Activated T-cell treated with anti-CD3 and anti-CD28 coated beads for 24 hours (primary cell): ENCODE measurements around the gene CCNT2.
A peak's percentile ranks its signal among the peaks of the same experiment; 100 is the strongest.
"Not testable (repeated sequence)": the region's sequence is repeated elsewhere in the genome, so short reads cannot be mapped to it uniquely, and the experiment has no call there.

Experiments
- DNase-seq: peaks from one replicate; pipeline ENCODE4 v3.0.0-alpha.2; 2020; ENCODE audit warnings: low read depth

The CCNT2 gene

DNA sequence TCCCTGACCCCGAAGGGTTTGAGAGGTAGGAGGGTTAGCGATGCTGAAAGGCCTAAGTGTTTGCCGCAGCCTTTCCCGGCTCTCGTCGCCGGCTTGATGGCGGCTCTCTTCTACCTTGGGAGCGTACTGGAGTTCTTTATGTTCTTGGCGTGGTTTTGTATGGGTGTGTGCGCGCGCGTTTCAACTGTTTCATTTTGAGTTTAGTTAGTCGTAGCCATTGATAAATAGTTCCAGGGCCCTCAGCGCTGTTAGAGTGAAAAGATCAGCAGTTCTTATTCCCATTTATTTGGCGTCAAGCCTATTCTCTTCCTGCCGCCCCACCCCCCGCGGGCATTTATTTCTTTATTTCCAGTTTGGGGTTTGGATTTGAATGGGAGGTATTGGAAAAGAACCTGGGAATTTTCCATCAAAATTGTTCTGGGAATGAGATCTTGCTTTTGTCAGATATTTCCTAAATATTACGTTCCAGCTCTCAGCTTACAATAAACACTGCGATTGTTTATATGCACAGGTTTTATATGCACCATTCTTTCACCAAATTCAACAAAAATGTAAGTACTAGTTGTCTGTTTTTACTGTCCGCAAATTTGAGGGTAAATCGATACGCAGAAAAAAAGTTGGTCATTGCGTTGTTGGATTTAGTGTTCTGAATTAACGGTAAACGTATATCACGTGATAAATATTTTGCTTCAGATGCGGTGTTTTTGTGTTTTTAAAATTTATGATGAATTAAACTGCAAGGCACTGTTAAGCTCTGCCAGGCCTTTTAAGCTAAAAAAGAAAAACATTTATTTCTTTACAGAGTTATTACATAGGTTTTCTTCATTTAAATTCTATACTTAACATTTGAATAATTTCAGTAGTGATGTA lies 954 bp downstream of the CCNT2 start:
- DNase-seq: peak; percentile 32

DNA sequence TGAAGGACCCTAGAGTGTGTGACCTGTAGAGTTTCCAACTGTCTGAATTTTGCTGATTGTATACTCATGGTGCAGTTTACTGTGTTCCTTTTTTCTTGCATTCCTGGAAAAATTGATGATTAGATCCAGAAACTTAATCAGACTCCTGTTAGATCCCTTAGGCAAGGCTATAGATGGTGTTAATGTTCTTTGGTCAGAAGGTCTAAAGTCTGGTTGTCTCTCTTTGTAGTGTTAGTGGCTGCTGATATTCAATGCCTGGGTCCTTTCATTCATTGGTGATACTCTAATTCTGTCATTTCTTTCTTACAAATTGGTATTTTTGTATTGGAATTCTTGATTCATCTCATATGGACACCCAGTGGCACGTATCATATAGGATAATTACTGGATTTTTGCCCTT lies 6.3 kb downstream of the CCNT2 start:
- DNase-seq: no peak

DNA sequence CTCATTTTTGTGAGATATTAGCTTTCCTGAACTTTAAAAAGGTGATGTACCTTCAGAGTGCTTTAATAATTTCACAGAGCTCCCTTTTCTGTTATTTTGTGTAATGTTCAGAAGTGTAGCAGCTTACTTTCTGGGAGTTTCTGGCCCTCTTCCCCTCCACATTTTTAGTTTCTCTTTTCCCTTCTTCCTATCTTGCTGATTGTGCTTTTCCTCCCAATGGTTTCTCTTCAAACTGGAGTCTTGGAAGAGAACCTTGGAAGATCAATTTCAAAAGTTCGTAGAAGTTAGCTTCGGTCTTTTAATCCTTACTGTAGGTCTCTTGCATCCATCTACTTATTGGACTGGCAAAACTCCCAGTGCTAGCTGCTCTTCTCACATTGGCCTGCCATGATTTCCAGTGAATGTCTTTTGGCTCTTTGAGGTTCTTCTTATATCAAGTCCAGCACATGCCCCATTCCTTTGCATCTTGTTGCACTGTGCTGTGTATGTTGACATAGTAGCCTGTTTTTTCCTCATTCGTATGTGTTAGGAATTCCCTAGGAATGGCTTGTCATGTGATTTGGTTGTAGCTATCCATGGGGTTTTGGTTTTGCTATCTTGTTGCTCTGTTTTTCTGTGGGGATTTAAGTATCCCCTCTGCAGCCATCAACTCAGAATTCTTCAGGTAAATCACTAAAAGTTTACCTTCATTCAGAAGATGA lies 7.8 kb downstream of the CCNT2 start:
- DNase-seq: no peak

DNA sequence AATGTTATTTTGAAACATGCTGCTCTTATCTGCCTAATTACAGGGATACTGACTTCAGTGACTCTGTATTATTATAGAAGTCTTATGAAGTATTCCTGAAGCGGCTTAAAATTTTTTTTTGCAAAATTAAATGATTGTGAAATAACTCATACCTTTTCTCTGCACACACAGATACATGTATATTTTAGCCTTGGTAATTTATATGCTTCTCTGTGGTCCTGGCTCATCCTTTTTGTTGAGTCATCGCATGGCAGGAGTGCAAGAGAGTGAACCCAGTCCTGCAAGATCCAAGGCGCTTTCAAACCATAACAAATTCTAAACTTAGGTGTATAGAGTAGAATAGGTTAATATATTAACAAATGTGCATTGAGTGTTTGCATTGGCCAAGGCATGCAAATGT lies 8.6 kb downstream of the CCNT2 start:
- no peak for DNase-seq

DNA sequence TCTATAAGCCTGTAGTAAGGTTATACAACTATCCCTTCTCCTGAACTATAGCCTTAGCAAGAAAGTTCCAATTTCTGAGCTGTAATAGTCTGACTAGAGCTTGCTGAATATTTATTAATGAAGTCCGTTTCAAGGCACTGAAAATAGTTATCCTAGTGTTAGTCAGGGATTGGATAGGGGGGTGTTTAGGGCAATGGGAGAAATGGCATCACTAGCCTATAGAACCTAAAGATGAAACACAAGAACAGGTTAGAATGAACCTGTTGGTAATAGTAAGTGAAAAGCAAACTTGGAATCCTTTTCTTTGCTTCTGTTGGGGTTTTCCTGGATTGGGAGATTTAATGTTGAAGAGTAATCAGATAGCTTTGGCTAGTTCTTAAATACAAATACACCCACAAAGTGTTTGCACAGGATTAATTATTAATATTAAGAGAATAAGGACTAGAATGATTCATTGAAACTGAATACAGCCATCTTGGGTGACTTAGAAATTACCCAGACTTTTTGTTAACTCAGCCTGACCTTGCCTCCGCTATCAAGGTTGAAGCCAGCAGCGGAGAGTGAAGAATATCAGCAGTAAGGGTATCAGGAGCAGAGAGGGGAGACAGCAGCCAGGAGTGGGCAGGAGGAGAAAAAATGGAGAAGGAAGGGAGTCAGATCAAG lies 14.4 kb downstream of the CCNT2 start:
- no peak for DNase-seq

DNA sequence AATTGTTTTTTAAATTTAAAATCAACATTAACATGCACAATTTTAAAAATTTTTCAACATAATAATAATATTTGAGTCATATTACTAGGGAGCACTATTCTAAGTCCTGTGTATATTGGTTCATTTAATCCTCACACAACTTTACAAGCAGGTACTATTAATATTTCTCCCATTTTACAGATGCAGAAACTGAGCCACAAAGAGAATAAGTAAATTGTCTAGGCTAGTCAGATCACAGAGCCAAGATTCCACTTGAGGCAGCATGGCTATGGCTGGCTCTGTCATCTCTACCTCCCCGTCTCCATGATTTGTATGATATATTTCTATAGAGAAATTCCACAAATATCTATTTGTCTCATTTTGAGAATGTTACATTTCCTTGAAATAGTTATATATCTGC lies 15.1 kb downstream of the CCNT2 start:
- no peak for DNase-seq

DNA sequence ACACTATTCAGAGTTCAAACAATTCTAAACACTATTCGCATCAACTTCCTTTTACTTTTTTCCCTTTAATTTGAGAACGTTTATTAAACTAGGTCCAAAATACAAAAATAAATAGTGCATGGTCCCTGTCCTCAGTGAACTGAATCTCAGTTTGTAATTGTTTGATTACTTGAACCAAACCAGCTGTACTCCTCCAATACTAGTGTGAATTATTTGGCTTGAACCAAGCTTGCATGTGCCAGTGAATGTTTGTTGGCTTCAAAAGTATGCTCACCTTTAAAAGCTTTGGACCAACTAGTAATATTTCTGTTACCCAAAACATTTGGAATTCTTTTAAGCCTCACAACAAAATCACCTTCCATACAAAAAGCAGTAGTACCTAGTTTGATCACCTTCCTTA lies 15.5 kb downstream of the CCNT2 start:
- DNase-seq: no peak

DNA sequence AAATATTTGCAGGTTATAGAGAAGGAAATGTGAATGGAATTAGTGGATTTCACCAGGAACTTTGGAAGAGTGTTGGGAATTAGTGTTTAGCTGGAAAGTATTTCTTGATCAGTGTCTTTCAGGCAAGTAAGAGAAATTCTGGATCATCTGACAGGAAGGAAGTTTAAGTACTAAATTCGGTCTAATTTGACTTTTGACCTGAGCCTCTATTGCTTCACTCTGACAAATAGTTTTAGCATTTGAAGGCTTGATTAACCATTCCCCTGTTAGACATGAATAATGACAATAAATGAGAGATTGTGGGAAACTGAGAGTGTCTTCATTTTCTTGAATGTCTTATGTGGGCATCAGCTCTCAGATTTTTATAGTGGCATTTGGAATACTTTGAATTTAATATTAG lies 16.0 kb downstream of the CCNT2 start:
- DNase-seq: no peak

DNA sequence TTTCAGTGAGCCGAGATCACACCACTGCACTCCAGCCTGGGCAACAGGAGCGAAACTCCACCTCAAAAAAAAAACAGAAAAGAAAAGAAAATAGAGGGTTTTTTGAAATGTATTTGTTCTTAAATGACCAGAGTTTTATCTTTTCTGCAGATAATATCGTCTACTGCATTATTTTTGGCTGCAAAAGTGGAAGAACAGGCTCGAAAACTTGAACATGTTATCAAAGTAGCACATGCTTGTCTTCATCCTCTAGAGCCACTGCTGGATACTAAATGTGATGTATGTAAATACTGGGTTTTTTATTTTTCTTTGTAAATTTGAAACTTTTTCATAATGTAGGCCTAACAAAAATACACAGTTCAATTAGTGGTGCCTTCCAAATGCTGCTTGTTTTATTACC lies 18.1 kb downstream of the CCNT2 start:
- no peak for DNase-seq

DNA sequence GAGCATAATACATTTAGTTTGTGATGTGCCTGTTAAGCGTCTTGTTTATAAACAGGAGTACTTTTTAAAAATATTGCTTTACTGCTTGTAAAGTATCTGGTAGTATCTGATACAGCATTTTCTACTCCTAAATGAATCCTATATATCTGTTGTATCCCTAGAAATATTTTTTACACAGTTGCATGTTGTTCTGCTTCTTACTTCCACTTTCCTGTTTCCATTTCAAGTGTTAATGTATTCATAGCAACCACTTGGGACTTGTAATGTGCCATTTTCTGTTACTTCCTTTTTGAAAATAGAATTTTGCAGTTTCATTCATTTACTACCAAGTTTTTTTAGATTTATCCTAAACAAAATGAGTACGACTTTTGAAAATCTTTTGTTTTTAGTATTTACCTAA lies 24.9 kb downstream of the CCNT2 start:
- DNase-seq: no peak

DNA sequence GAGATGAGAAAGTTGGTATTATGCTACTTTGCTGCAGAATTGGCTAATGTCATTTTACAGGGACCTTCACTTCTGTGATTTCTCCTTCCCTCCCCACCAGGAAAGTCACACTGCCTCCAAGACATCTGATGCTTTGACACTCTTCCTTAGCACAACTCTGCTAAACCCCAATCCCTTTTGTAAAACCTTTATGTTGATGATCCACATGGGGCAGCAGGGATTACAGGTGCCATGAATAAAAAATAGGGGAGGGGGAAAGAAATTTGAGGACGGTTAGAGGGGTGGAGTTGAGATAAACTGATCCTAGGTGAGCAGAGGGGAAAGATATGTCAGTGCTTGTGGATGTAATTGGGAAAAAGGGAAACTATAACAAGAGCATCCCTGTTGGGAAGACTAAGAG lies 26.4 kb downstream of the CCNT2 start:
- no peak for DNase-seq

DNA sequence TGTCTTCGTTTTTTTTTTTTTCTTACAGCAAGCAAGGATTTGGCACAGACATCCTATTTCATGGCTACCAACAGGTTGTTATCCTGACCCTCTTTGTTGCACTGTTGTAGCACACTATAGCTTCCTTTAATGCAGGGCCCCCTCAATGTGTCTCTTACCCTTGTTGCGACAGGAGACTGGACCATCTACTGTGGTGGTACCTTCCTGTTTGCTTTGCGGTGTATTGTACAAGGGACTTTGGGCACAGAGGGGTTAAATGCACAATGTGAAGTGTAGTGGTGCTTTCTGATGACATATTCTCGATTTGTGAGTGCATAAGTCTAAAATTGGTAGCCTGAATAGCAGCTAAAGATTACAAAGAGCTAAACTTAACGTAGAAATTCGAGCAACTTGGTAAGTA lies 27.5 kb downstream of the CCNT2 start:
- no peak for DNase-seq

DNA sequence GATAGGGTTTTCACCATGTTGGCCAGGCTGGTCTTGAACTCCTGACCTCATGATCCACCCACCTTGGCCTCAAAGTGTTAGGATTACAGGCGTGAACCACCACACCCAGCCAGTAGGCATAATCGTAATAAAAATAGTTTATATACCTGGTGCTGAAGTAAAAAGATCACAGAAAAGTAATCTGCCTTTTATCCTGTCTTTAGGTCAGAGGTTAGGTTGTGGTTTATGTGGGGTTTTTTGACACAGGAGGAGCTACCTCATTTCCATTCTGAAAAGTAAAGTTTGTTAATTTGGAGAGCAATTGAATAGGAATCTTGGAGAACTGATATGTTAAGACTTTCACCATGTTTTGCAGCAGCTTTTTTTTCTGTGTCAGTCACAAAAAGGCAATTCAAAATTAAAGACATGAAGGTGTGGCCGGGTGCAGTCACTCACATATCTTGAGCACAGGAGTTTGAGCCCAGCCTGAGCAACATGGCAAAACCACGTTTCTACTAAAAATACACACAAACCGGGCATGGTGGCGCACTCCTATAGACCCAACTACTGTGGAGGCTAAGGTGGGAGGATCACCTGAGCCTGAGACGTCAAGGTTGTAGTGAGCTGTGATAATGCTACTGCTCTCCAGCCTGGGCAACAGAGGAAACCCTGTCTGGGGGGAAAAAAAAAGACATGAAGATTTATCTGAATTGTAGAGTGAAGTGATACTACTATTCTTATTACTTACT lies 31.5 kb downstream of the CCNT2 start:
- DNase-seq: no peak

DNA sequence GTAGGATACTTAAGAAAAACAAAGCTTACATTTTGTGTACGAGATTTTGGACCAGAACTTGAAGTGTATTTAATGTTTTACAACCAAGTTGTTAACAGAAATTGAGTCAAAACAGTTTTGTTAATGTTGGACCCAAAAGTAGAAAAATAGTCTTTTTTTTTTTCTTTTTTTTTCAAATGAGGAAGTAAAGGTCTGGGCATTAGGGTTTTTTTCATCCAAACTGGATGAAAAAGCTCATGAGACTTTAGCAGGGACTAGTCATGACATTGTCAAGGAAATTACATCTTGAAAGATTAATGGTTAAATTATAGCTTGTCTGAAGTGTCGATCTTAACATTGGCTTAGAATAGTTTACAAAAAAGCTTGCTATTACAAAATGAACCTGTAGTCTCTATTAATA lies 32.3 kb downstream of the CCNT2 start:
- no peak for DNase-seq

DNA sequence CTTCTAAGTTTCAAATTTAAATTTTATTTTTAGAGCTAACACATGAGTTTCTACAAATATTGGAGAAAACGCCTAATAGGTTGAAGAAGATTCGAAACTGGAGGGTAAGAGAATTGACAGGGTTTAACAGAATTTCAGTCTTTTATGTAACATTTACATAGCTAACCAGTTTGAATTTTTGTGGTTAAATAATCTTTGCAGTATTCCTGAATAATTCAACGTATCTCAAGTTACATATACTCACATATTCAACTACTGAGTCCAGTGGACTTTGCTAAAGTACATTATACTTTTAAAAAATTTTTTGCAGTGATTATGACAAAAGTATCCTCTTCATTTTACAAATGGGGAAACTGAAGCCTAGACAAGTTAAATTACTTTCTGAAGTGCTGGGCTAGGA lies 34.0 kb downstream of the CCNT2 start:
- DNase-seq: no peak

DNA sequence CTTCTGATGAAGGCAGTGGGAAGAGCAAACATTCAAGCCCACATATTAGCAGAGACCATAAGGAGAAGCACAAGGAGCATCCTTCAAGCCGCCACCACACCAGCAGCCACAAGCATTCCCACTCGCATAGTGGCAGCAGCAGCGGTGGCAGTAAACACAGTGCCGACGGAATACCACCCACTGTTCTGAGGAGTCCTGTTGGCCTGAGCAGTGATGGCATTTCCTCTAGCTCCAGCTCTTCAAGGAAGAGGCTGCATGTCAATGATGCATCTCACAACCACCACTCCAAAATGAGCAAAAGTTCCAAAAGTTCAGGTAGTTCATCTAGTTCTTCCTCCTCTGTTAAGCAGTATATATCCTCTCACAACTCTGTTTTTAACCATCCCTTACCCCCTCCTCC lies 35.4 kb downstream of the CCNT2 start:
- no peak for DNase-seq

DNA sequence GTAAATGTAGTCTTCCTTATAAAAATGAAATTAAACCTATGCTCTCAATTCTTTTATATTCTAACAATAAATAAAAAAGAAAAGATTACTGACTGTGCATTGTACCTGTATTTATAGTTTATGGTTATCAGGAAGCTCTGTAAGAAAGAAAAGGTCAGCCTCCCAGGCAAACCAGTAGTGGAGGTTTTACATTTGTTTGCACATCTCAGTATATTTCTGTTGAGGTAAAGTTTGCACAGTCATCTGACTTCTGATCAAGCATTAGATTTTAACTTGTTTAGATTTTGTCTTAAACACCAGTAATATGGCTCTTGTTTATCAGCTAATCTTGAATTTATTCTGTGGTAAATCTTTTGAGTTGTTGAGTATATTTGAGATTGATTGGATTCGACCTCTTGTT lies 37.1 kb downstream of the CCNT2 start:
- no peak for DNase-seq

DNA sequence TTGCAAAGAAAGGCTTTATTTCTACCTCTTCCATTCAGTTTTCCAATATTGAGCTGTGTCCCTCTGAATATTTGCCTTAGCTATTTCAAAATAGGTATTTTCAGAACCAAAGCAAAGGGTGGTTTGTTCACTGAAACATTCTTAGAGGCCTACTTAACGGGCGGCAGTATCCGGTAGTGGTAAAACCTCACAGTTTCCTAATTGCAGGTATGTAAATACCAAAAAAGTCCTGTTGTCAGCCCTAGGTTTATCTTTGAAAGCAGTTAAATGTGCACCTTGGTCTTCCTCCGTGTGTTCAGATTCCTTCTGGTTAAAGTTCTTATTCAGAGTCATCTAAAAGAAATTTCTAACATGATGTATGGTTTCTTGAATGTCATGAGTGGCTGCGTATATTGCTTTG lies 38.9 kb downstream of the CCNT2 start:
- DNase-seq: no peak

DNA sequence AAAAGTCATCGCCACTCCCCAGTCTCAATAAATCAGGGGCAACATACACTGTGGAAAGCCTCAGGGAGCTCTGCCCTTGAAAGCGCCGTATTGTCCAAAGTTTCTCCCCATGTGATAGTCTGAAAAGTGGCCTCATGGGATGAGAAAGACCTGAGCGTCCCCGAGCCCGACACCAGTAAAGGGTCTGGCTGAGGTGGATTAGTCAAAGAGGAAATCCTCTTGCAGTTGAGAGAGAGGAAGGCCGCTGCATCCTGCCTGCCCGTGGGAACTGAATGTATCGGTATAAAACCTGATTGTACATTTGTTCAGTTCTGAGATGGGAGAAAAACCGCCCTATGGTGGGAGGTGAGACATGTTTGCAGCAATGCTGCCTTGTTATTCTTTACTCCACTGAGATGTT lies 48.5 kb downstream of the CCNT2 start:
- DNase-seq: not testable (repeated sequence)

DNA sequence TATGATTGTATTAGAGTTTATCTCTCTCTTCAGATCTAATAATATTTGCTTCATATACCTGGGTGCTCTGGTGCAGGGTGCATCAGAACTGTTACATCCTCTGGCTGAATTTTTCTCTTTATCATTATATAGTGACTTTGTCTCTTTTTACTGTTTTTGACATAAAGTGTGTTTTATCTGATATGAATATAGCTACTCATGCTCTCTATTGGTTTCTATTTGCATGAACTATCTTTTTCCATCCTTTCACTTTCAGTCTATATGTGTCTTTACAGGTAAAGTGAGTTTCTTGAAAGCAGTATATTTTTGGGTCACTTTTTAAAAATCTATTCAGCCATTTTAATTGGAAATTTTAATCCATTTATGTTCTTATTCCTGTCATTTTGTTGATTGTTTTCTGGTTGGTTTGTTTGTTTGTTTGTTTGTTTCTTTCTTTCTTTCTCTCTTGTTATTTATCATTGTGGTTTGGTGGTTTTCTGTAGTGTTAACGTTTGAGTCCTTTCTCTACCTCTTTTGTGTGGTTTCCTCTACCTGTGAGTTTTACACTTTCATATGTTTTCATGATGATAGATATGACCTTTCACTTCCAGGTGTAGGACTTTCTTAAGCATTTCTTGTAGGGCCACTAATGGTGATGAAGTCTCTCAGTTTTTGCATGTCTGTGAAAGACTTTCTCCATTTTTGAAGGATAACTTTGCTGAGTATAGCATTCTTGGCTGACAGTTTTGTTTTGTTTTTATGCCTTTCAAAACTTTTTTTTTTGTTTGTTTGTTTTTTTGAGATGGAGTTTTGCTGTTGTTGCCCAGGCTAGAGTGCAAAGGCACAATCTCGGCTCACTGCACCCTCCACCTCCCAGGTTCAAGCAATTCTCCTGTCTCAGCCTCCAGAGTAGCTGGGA lies 54.9 kb downstream of the CCNT2 start:
- no peak for DNase-seq

DNA sequence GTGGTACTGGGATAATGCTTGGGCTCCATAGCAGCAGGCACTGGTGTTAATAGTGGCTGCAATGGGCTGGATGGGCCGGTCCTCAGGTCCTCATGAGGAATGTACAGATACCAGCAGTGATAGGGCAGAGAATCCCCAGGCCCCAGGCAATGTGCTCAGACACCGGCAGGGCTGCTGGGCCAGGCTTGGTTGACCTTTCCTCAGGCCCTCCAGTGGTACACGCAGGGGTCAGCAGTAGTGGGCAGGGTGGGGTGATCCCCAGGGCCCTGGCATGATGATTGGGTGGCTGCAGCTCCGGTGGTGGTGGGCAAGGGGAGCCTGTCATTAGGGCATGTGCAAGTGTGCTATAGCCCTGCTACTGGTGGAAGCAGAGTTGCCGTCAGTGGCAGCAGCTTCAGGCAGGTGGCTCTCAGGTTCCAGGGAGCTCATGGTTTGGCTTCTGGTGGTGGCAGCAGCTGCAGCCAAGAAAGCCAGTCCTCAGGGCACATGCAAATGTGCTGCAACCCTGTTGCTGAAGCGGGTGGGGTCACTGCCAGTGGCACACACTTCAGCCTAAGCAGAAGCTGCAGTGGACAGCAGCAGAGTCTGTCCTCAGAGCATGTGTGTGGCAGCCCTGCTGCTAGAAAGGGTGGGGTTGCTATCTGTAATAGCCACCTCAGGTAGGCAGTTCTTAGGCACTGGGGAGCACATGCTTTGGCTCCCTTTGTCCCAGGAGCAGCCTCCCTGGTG lies 56.8 kb downstream of the CCNT2 start:
- no peak for DNase-seq
